ENCODE data around the gene ZNF358. TPM values are rescaled to one million over a fixed set of nuclear protein-coding genes. Genes with fewer than 3 reads are reported as not detected.

The ZNF358 gene
- total and polyA plus RNA-seq, 2 of the 13 experiments (the other 11 are each of a cell fraction or from before 2014, with no cell fraction given): 9.1 to 37.0 TPM

- no peaks in the 10 kb centered on the region for H3K9me3 ChIP-seq (ENCODE audit: low read length)
- TF ChIP-seq KLF12 (CRISPR knock-in tag; IDR thresholded peaks at IDR 0.05; ENCODE audit: borderline replicate concordance): no peak
- TF ChIP-seq NR2C2 (CRISPR knock-in tag; IDR thresholded peaks at IDR 0.05; ENCODE audit: borderline replicate concordance): no peak
- TF ChIP-seq, protein P1, sequence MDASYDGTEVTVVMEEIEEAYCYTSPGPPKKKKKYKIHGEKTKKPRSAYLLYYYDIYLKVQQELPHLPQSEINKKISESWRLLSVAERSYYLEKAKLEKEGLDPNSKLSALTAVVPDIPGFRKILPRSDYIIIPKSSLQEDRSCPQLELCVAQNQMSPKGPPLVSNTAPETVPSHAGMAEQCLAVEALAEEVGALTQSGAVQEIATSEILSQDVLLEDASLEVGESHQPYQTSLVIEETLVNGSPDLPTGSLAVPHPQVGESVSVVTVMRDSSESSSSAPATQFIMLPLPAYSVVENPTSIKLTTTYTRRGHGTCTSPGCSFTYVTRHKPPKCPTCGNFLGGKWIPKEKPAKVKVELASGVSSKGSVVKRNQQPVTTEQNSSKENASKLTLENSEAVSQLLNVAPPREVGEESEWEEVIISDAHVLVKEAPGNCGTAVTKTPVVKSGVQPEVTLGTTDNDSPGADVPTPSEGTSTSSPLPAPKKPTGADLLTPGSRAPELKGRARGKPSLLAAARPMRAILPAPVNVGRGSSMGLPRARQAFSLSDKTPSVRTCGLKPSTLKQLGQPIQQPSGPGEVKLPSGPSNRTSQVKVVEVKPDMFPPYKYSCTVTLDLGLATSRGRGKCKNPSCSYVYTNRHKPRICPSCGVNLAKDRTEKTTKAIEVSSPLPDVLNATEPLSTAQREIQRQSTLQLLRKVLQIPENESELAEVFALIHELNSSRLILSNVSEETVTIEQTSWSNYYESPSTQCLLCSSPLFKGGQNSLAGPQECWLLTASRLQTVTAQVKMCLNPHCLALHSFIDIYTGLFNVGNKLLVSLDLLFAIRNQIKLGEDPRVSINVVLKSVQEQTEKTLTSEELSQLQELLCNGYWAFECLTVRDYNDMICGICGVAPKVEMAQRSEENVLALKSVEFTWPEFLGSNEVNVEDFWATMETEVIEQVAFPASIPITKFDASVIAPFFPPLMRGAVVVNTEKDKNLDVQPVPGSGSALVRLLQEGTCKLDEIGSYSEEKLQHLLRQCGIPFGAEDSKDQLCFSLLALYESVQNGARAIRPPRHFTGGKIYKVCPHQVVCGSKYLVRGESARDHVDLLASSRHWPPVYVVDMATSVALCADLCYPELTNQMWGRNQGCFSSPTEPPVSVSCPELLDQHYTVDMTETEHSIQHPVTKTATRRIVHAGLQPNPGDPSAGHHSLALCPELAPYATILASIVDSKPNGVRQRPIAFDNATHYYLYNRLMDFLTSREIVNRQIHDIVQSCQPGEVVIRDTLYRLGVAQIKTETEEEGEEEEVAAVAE (CRISPR knock-in tag; IDR thresholded peaks at IDR 0.05; ENCODE audit: borderline replicate concordance): no peak
- TF ChIP-seq MLXIP (CRISPR knock-in tag; IDR thresholded peaks at IDR 0.05; ENCODE audit: borderline replicate concordance): no peak
- no peak for TF ChIP-seq ZC3H13 (CRISPR knock-in tag; IDR thresholded peaks at IDR 0.05)
- TF ChIP-seq FOXK2 (IDR thresholded peaks at IDR 0.05): no peak
- TF ChIP-seq ISX (CRISPR knock-in tag; conservative IDR thresholded peaks at IDR 0.05): no peak
- TF ChIP-seq ARNT2 (CRISPR knock-in tag; IDR thresholded peaks at IDR 0.05; ENCODE audit: low read depth): no peak
- TF ChIP-seq ZSCAN29 (CRISPR knock-in tag; conservative IDR thresholded peaks at IDR 0.05): no peak
- no peak for TF ChIP-seq ZNF30 (CRISPR knock-in tag; IDR thresholded peaks at IDR 0.05)
- TF ChIP-seq, protein P2, sequence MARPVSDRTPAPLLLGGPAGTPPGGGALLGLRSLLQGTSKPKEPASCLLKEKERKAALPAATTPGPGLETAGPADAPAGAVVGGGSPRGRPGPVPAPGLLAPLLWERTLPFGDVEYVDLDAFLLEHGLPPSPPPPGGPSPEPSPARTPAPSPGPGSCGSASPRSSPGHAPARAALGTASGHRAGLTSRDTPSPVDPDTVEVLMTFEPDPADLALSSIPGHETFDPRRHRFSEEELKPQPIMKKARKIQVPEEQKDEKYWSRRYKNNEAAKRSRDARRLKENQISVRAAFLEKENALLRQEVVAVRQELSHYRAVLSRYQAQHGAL (CRISPR knock-in tag; IDR thresholded peaks at IDR 0.05; ENCODE audit: not compliant biosample characterization): no peak
- TF ChIP-seq CCAR2 (optimal IDR thresholded peaks at IDR 0.05; ENCODE audit: low read depth, low read length): no peak
- no peak for TF ChIP-seq SETDB1 (CRISPR knock-in tag; IDR thresholded peaks at IDR 0.05; ENCODE audit: borderline replicate concordance)
- TF ChIP-seq STAG1 (CRISPR knock-in tag; IDR thresholded peaks at IDR 0.05): no peak
- no peak for TF ChIP-seq ZSCAN30 (CRISPR knock-in tag; IDR thresholded peaks at IDR 0.05)
- no peak for TF ChIP-seq ZNF383 (CRISPR knock-in tag; IDR thresholded peaks at IDR 0.05; ENCODE audit: borderline replicate concordance)
- no peak for TF ChIP-seq ZNF10 (CRISPR knock-in tag; IDR thresholded peaks at IDR 0.05; ENCODE audit: borderline replicate concordance, low read depth)
- TF ChIP-seq ARID2 (CRISPR knock-in tag; IDR thresholded peaks at IDR 0.05; ENCODE audit: borderline replicate concordance): no peak
These were observed 40.2 kb upstream of the ZNF358 start for GRCh38 chr19:7475665-7476064.

More at GRCh38 chr19:7475665-7476064, 40.2 kb upstream of the ZNF358 start:
- Histone ChIP-seq H3K4me2 (ENCODE audit: low read depth, low read length) (no peak overlapping the region), H3K4me1 (ENCODE audit: insufficient read depth, low read length) (peaks cover 9% of the 10 kb centered on the region), H2AFZ (ENCODE audit: low read length) (no peak overlapping the region), H3K4me3 (replicated peaks in 1 of 3; ENCODE audit: insufficient read depth in 1 of 3, low read depth in 2 of 3, low read length in 3 of 3) (no peak overlapping the region), H3K27ac (ENCODE audit: extremely low read length, insufficient read depth, low read length) (no peak overlapping the region), H4K20me1 (ENCODE audit: insufficient read depth, low read length) (no peaks in the 10 kb centered on the region), H3K27me3 (ENCODE audit: control insufficient read depth in 1 of 2, insufficient read depth in 2 of 2, low read length in 2 of 2) (no peaks in the 10 kb centered on the region), H3K79me2 (ENCODE audit: insufficient read depth, low read length) (no peaks in the 10 kb centered on the region), H3K9ac (ENCODE audit: insufficient read depth, low read depth, low read length) (no peak overlapping the region), H3K36me3 (replicated peaks in 1 of 2; ENCODE audit: control insufficient read depth in 1 of 2, insufficient read depth in 2 of 2, low read length in 2 of 2) (no peaks in the 10 kb centered on the region)
- FAIRE-seq: no peak
- no peak for DNase-seq (ENCODE audit: low spot score)
- 90% methylated on average over 4 of the region's 6 CpGs for WGBS (ENCODE audit: low lambda C conversion rate)
- POLR2A ChIA-PET: no interaction called here
- in situ Hi-C loops (cut with HindIII; ENCODE audit: extremely low pct_ligation_motif_present, low pct_unique_long_range_greater_than_20kb) (no loop called here), intact Hi-C loops (cut with micrococcal nuclease; ENCODE audit: unreplicated experiment) (no loop called here)
- ATAC-seq: no peak
- CTCF ChIA-PET (ENCODE audit: low intra/inter-chr PET ratio, low total read pairs): no interaction called here
- BruUV-seq (replicated peaks): no TSS peak

All from HepG2 (cell line).